OCI-LY7 (cell line): Measurements from ENCODE around the gene MAEA. TPM values are rescaled to one million over a fixed set of nuclear protein-coding genes. Genes with fewer than 3 reads are reported as not detected.

Experiments used
- BruUV-seq: library from RNA; stranded (reverse); fragments of 400-500 nt; replicated peaks from 2 replicates; lab custom pipeline; 2021; lab: Mats Ljungman, UMichigan
- CTCF ChIA-PET: fragments of 300-600 bp; sonication (Branson Sonifier 250); formaldehyde crosslinking; loops from one replicate; lab custom pipeline; 2022; ENCODE audit warnings: antibody characterized with exemption; ENCODE audit not compliant: unreplicated experiment; lab: Charles Lee
- POLR2A ChIA-PET: fragments of 300-600 bp; sonication (Branson Sonifier 250); formaldehyde crosslinking; loops from one replicate; lab custom pipeline; 2022; ENCODE audit warnings: antibody characterized with exemption; lab: Charles Lee
- DNase-seq: peaks from one replicate; pipeline ENCODE4 v3.0.0-alpha.2; 2015; ENCODE audit warnings: low spot score
- H2AFZ ChIP-seq: fragments of 200-600 bp; sonication (generic), shearing (Covaris generic); 2 replicates; pipeline ENCODE4 v1.6.1; 2014; ENCODE audit warnings: mild to moderate bottlenecking, antibody characterized with exemption, low read length, moderate library complexity
- H3K27ac ChIP-seq: fragments of 200-600 bp; sonication (generic); 2 replicates; pipeline ENCODE4 v1.5.1; 2014; ENCODE audit warnings: mixed run types, low read depth, mild to moderate bottlenecking, moderate library complexity, low read length, inconsistent platforms; ENCODE audit not compliant: poor library complexity, severe bottlenecking
- H3K36me3 ChIP-seq: fragments of 200-600 bp; sonication (generic); 2 replicates; pipeline ENCODE4 v1.6.1; 2014; ENCODE audit warnings: mild to moderate bottlenecking, antibody characterized with exemption, low read length, moderate library complexity, mixed read lengths; ENCODE audit not compliant: insufficient read depth
- H3K4me1 ChIP-seq: fragments of 200-600 bp; sonication (generic); 2 replicates; pipeline ENCODE4 v1.5.1; 2014; ENCODE audit warnings: mild to moderate bottlenecking, low read length; ENCODE audit not compliant: insufficient read depth, poor library complexity, severe bottlenecking
- H3K4me2 ChIP-seq: fragments of 200-600 bp; sonication (generic); 2 replicates; pipeline ENCODE4 v1.6.1; 2014; ENCODE audit warnings: mild to moderate bottlenecking, low read length
- H3K4me3 ChIP-seq: fragments of 200-600 bp; sonication (generic); 2 replicates; pipeline ENCODE4 v1.5.1; 2014; ENCODE audit warnings: mild to moderate bottlenecking, low read depth, low read length; ENCODE audit not compliant: poor library complexity, severe bottlenecking
- H3K79me2 ChIP-seq: fragments of 200-600 bp; sonication (generic); 2 replicates; pipeline ENCODE4 v1.6.1; 2016; ENCODE audit warnings: low read depth, mild to moderate bottlenecking, low read length, moderate library complexity, mixed read lengths; ENCODE audit not compliant: insufficient read depth
- H3K9me2 ChIP-seq: fragments of 200-600 bp; sonication (generic); 2 replicates; pipeline ENCODE4 v1.6.1; 2016; ENCODE audit warnings: mild to moderate bottlenecking, low read length, mixed read lengths; ENCODE audit not compliant: insufficient read depth
- H3K9me3 ChIP-seq: fragments of 200-600 bp; sonication (generic); 2 replicates; pipeline ENCODE4 v1.6.1; 2014; ENCODE audit warnings: mild to moderate bottlenecking, mixed run types, low read length, mixed read lengths
- H4K20me1 ChIP-seq: fragments of 200-600 bp; sonication (generic); 2 replicates; pipeline ENCODE4 v1.6.1; 2014; ENCODE audit warnings: mild to moderate bottlenecking, antibody characterized with exemption, low read length, moderate library complexity, mixed read lengths; ENCODE audit not compliant: insufficient read depth
- CTCF ChIP-seq: fragments of 200-600 bp; sonication (generic); conservative IDR thresholded peaks from 2 replicates; pipeline ENCODE4 v1.5.1; 2014; ENCODE audit warnings: mild to moderate bottlenecking, antibody characterized with exemption, low read length, moderate library complexity, mixed read lengths
- EZH2phosphoT487 ChIP-seq: fragments of 200-600 bp; sonication (generic); IDR thresholded peaks from 2 replicates; pipeline ENCODE4 v1.6.1; 2018; ENCODE audit warnings: low read depth, borderline replicate concordance, mild to moderate bottlenecking, mixed run types, antibody characterized with exemption, low read length, moderate library complexity, mixed read lengths
- intact Hi-C: fragments of 100-400 bp; cut with micrococcal nuclease; formaldehyde crosslinking; loops from one replicate; pipeline ENCODE4 v1.10.0; 2022; ENCODE audit not compliant: unreplicated experiment
- total RNA-seq, 2 experiments: library from RNA; depleted of rRNA in 1 of 2; stranded (reverse); fragments of >200 nt in 1 of 2; shearing (Covaris generic) in 1 of 2; gene quantifications; 2 replicates each; pipeline ENCODE4 v1.2.3, GENCODE V29; 2014 to 2022

Gene MAEA
- total RNA-seq, 2 experiments from 2014 or later, result 53.2 to 59.3 TPM

- Histone ChIP-seq H3K9me2 (no peaks in the 10 kb centered on the region), H3K9me3 (peaks cover 14% of the 10 kb centered on the region), H4K20me1 (no peaks in the 10 kb centered on the region), H3K27ac (peak overlapping the region; percentile 68), H3K4me3 (peak overlapping the region; percentile 61), H3K79me2 (no peaks in the 10 kb centered on the region), H3K4me2 (peak overlapping the region; percentile 77), H2AFZ (peak overlapping the region; percentile 85), H3K36me3 (peaks cover 19% of the 10 kb centered on the region), H3K4me1 (peaks cover 14% of the 10 kb centered on the region)
- BruUV-seq, result no TSS peak
- no peak for DNase-seq
- POLR2A ChIA-PET, result interaction anchor here (0.6 to 1.9 kb wide), 5 partner anchors 10 to 229 kb away, joined by 3 to 6 read pairs (median 3); no protein-coding TSS in a partner anchor
- TF ChIP-seq CTCF, result no peak
- no peak for TF ChIP-seq EZH2phosphoT487
- CTCF ChIA-PET, result no interaction called here
- intact Hi-C loops, result loop anchor here (2.0 to 5.0 kb wide), 2 partner anchors 16 to 80 kb away; partner anchors contain the start of gene UVSSA
Observed at GRCh38 chr4:1266881-1267763, 22.6 kb upstream of the MAEA start.

- no peak for DNase-seq
- ChIA-PET CTCF (no interaction called here), POLR2A (no interaction called here)
- no peaks in the 10 kb centered on the region for H3K79me2 ChIP-seq
- no peak for TF ChIP-seq EZH2phosphoT487
- H2AFZ ChIP-seq, result no peak overlapping the region
- peaks cover 14% of the 10 kb centered on the region for H3K9me3 ChIP-seq
- no peak overlapping the region for H3K4me3 ChIP-seq
- no peak overlapping the region for H3K27ac ChIP-seq
- H4K20me1 ChIP-seq, result no peaks in the 10 kb centered on the region
- no peak overlapping the region for H3K4me2 ChIP-seq
- no TSS peak for BruUV-seq
- peaks cover 19% of the 10 kb centered on the region for H3K36me3 ChIP-seq
- peaks cover 14% of the 10 kb centered on the region for H3K4me1 ChIP-seq
- intact Hi-C loops, result loop anchor here (5.0 kb wide), 1 partner anchor 78 kb away; the partner anchor contains the start of gene UVSSA
- H3K9me2 ChIP-seq, result no peaks in the 10 kb centered on the region
Observed at GRCh38 chr4:1269209-1269608, 20.5 kb upstream of the MAEA start.

GRCh38 chr4:1271686-1272085 is 18.0 kb upstream of the MAEA start:
- Histone ChIP-seq H3K9me2 (no peaks in the 10 kb centered on the region), H3K9me3 (peaks cover 14% of the 10 kb centered on the region), H4K20me1 (no peaks in the 10 kb centered on the region), H3K79me2 (no peaks in the 10 kb centered on the region), H3K36me3 (peaks cover 3% of the 10 kb centered on the region; the same call in 1 of the 2 replicates), H3K4me3 (no peak overlapping the region), H3K27ac (no peak overlapping the region), H3K4me1 (peaks cover 14% of the 10 kb centered on the region), H2AFZ (no peak overlapping the region), H3K4me2 (no peak overlapping the region)
- no peak for DNase-seq
- BruUV-seq, result no TSS peak
- TF ChIP-seq EZH2phosphoT487 (no peak), CTCF (no peak)
- POLR2A ChIA-PET, result no interaction called here
- CTCF ChIA-PET, result no interaction called here
- intact Hi-C loops, result no loop called here
